Measurements from ENCODE around the gene TCF4. TPM values are rescaled to one million over a fixed set of nuclear protein-coding genes. Genes with fewer than 3 reads are reported as not detected.

Gene TCF4
- total and polyA plus RNA-seq, 4 donors = 4.3 to 15.3 (median 11.5) TPM

GRCh38 chr18:55382277-55382805 lies 205.7 kb downstream of the TCF4 start:
- WGBS = 88% methylated on average over 2 of the region's 2 CpGs
- TF ChIP-seq RXRA (IDR thresholded peaks at IDR 0.05) (no peak), HNF4A (conservative IDR thresholded peaks at IDR 0.05) (no peak), RAD21 (IDR thresholded peaks at IDR 0.05) (no peak), CTCF (IDR thresholded peaks at IDR 0.05; ENCODE audit: low read depth, low read length, missing input control) (no peak), SP1 (IDR thresholded peaks at IDR 0.05) (no peak), FOXA1 (IDR thresholded peaks at IDR 0.05) (no peak), JUND (IDR thresholded peaks at IDR 0.05) (no peak), ZBTB33 (IDR thresholded peaks at IDR 0.05) (no peak), TAF1 (conservative IDR thresholded peaks at IDR 0.05) (no peak), YY1 (IDR thresholded peaks at IDR 0.05) (no peak)

GRCh38 chr18:55381277-55381676 lies 206.7 kb downstream of the TCF4 start:
- H3K4me3 ChIP-seq (ENCODE audit: low read depth in 1 of 3, low read length in 3 of 3) = no peak overlapping the region
- DNase-seq (ENCODE audit: low spot score) = no peak
- no peaks in the 10 kb centered on the region for H3K27me3 ChIP-seq (ENCODE audit: control insufficient read depth in 4 of 4, insufficient read depth in 4 of 4, low read length in 3 of 4)
- no peaks in the 10 kb centered on the region for H3K4me1 ChIP-seq (ENCODE audit: control insufficient read depth in 4 of 4, insufficient read depth in 4 of 4, low read length in 3 of 4)
- no peak overlapping the region for H3K27ac ChIP-seq (ENCODE audit: low read depth in 1 of 2, low read length in 2 of 2)
- peaks cover 0 to 9% (median 0%) of the 10 kb centered on the region in 4 donors for H3K9me3 ChIP-seq (ENCODE audit: control insufficient read depth in 4 of 4, low read length in 3 of 4)
- H3K9ac ChIP-seq (ENCODE audit: low read depth in 1 of 2, low read length in 2 of 2) = no peak overlapping the region
- H3K36me3 ChIP-seq (ENCODE audit: control insufficient read depth in 4 of 4, insufficient read depth in 3 of 4, low read depth in 1 of 4, low read length in 3 of 4) = no peaks in the 10 kb centered on the region
- TF ChIP-seq ATF3 (IDR thresholded peaks at IDR 0.05) = no peak
- no peak for TF ChIP-seq HNF4G (IDR thresholded peaks at IDR 0.05)
- TF ChIP-seq FOXA2 (IDR thresholded peaks at IDR 0.05) = no peak
- TF ChIP-seq HNF4A (conservative IDR thresholded peaks at IDR 0.05) = no peak
- no peak for TF ChIP-seq CTCF (IDR thresholded peaks at IDR 0.05; ENCODE audit: low read depth, low read length, missing input control)
- no peak for TF ChIP-seq FOXA1 (IDR thresholded peaks at IDR 0.05)
- TF ChIP-seq NR2F2 (IDR thresholded peaks at IDR 0.05) = no peak

More at GRCh38 chr18:55382277-55382805, 205.7 kb downstream of the TCF4 start:
- Histone ChIP-seq H3K4me3 (ENCODE audit: low read depth in 1 of 3, low read length in 3 of 3) (no peak overlapping the region), H3K9me3 (ENCODE audit: control insufficient read depth in 4 of 4, low read length in 3 of 4) (peaks cover 0 to 9% (median 0%) of the 10 kb centered on the region in 4 donors), H3K4me1 (ENCODE audit: control insufficient read depth in 4 of 4, insufficient read depth in 4 of 4, low read length in 3 of 4) (no peaks in the 10 kb centered on the region), H3K36me3 (ENCODE audit: control insufficient read depth in 4 of 4, insufficient read depth in 3 of 4, low read depth in 1 of 4, low read length in 3 of 4) (no peaks in the 10 kb centered on the region), H3K27me3 (ENCODE audit: control insufficient read depth in 4 of 4, insufficient read depth in 4 of 4, low read length in 3 of 4) (no peaks in the 10 kb centered on the region), H3K9ac (ENCODE audit: low read depth in 1 of 2, low read length in 2 of 2) (no peak overlapping the region), H3K27ac (ENCODE audit: low read depth in 1 of 2, low read length in 2 of 2) (no peak overlapping the region)
- no peak for DNase-seq (ENCODE audit: low spot score)
